Transverse colon (tissue), 3 donors: Measurements from ENCODE around the gene XYLB.
"Not testable (repeated sequence)": the region's sequence is repeated elsewhere in the genome, so short reads cannot be mapped to it uniquely, and the experiment has no call there.

Experiments
- EP300 ChIP-seq: sonication (generic); formaldehyde crosslinking; IDR thresholded peaks from one replicate; pipeline ENCODE4 v1.6.1; 2017; ENCODE audit warnings: antibody characterized with exemption, low read depth
- TF ChIP-seq, protein P1 (sequence below), 5 experiments: fragments of 200-600 bp in 3 of 5; fragments of 450-650 bp in 2 of 5; sonication (generic) in 3 of 5; IDR thresholded peaks; 1 replicate in 2 of 5; 2 replicates in 3 of 5; pipeline ENCODE4 v1.5.1; 2016 to 2017; ENCODE audit warnings: antibody characterized with exemption in 5 of 5, inconsistent platforms in 3 of 5, mild to moderate bottlenecking in 2 of 5, moderate library complexity in 1 of 5

DNA sequence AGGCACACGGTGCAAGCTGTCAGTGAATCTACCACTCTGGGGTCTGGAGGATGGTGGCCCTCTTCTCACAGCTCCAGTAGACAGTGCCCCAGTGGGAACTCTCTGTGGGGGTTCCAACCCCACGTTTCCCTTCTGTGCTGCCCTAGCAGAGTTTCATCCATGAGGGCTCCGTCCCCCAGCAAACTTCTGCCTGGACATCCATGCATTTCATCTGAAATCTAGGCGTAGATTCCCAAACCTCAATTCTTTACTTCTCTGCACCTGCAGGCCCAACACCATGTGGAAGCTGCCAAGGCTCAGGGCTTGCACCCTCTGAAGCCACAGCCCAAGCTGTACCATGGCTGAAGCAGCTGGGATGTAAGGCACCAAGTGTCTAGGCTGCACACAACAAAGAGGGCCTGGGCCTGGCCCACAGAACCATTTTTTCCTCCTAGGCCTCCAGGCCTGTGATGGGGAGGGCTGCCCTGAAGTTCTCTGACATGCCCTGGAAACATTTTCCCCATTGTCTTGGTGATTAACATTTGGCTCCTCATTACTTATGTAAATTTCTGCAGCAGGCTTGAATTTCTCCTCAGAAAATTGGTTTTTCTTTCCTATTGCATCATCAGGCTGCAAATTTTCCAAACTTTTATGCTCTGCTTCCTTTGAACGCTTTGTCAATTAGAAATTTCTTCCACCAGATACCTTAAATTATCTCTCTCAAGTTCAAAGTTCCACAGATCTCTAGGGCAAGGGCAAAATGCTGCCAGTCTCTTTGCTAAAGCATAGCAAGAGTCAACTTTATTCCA is 86.5 kb downstream of the XYLB start:
- TF ChIP-seq, protein P1, sequence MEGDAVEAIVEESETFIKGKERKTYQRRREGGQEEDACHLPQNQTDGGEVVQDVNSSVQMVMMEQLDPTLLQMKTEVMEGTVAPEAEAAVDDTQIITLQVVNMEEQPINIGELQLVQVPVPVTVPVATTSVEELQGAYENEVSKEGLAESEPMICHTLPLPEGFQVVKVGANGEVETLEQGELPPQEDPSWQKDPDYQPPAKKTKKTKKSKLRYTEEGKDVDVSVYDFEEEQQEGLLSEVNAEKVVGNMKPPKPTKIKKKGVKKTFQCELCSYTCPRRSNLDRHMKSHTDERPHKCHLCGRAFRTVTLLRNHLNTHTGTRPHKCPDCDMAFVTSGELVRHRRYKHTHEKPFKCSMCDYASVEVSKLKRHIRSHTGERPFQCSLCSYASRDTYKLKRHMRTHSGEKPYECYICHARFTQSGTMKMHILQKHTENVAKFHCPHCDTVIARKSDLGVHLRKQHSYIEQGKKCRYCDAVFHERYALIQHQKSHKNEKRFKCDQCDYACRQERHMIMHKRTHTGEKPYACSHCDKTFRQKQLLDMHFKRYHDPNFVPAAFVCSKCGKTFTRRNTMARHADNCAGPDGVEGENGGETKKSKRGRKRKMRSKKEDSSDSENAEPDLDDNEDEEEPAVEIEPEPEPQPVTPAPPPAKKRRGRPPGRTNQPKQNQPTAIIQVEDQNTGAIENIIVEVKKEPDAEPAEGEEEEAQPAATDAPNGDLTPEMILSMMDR (IDR thresholded peaks at IDR 0.05), result not testable (repeated sequence)
- TF ChIP-seq EP300, result not testable (repeated sequence)
